IMR-90 (cell line): ENCODE results near the gene HMGB3. TPM values are rescaled to one million over a fixed set of nuclear protein-coding genes. Genes with fewer than 3 reads are reported as not detected.

Experiments
- ATAC-seq: fragments of 200-7000 bp; cut with Tn5 transposase; 2 replicates; pipeline ENCODE4 v1.9.1; 2020; ENCODE audit warnings: low read depth, mild to moderate bottlenecking, moderate library complexity
- BruUV-seq: library from RNA; stranded (reverse); fragments of 400-500 nt; replicated peaks from 2 replicates; lab custom pipeline; 2021; lab: Mats Ljungman, UMichigan
- CTCF ChIA-PET: fragments of 300-600 bp; formaldehyde crosslinking; extraction: SDS; loops from one replicate; lab custom pipeline; 2021; ENCODE audit warnings: antibody characterized with exemption; lab: Yijun Ruan, JAX
- POLR2A ChIA-PET: fragments of 300-600 bp; sonication (Branson Sonifier 250); formaldehyde crosslinking; loops from one replicate; lab custom pipeline; 2022; ENCODE audit warnings: antibody characterized with exemption; ENCODE audit not compliant: unreplicated experiment; lab: Charles Lee
- DNase-seq: peaks from one replicate; pipeline ENCODE4 v3.0.0; 2013
- H2AFZ ChIP-seq: replicated peaks from 2 replicates; pipeline ENCODE3; 2013; ENCODE audit warnings: low read length, mild to moderate bottlenecking; ENCODE audit not compliant: poor library complexity
- H2AK5ac ChIP-seq: 2 replicates; pipeline ENCODE4 v1.6.1; 2013; ENCODE audit warnings: low read depth, low read length, inconsistent platforms
- H2AK9ac ChIP-seq: replicated peaks from 2 replicates; pipeline ENCODE3; 2013; ENCODE audit warnings: mild to moderate bottlenecking, low read depth, low read length, moderate library complexity; ENCODE audit not compliant: poor library complexity
- H2BK120ac ChIP-seq: 2 replicates; pipeline ENCODE4 v1.6.1; 2013; ENCODE audit warnings: low read depth, low read length, inconsistent platforms
- H2BK15ac ChIP-seq: 3 replicates; pipeline ENCODE4 v1.6.1; 2013; ENCODE audit warnings: low read depth, low read length, inconsistent platforms
- H2BK20ac ChIP-seq: 2 replicates; pipeline ENCODE4 v1.6.1; 2013; ENCODE audit warnings: low read depth, mild to moderate bottlenecking, inconsistent platforms, low read length, moderate library complexity
- H2BK5ac ChIP-seq: 2 replicates; pipeline ENCODE4 v1.6.1; 2013; ENCODE audit warnings: mild to moderate bottlenecking, low read depth, low read length, inconsistent platforms; ENCODE audit not compliant: poor library complexity, severe bottlenecking
- H3K14ac ChIP-seq: replicated peaks from 2 replicates; pipeline ENCODE4 v1.6.1; 2013; ENCODE audit warnings: low read depth, low read length, inconsistent platforms
- H3K18ac ChIP-seq: 2 replicates; pipeline ENCODE4 v1.6.1; 2013; ENCODE audit warnings: low read depth, low read length, control low read depth
- H3K23ac ChIP-seq: 2 replicates; pipeline ENCODE4 v1.6.1; 2013; ENCODE audit warnings: low read depth, low read length, inconsistent platforms
- H3K27ac ChIP-seq: 2 replicates; pipeline ENCODE4 v1.5.1; 2013; ENCODE audit warnings: mild to moderate bottlenecking, control low read depth, low read length; ENCODE audit not compliant: insufficient read depth
- H3K27me3 ChIP-seq: 2 replicates; pipeline ENCODE4 v1.6.1; 2013; ENCODE audit warnings: low read length; ENCODE audit not compliant: control insufficient read depth, insufficient read depth
- H3K36me3 ChIP-seq: 2 replicates; pipeline ENCODE4 v1.6.1; 2013; ENCODE audit warnings: low read length, mixed read lengths; ENCODE audit not compliant: control insufficient read depth, insufficient read depth
- H3K4ac ChIP-seq: 2 replicates; pipeline ENCODE4 v1.6.1; 2013; ENCODE audit warnings: low read depth, low read length, inconsistent platforms
- H3K4me1 ChIP-seq: 2 replicates; pipeline ENCODE4 v1.6.1; 2013; ENCODE audit warnings: low read length, mixed read lengths; ENCODE audit not compliant: control insufficient read depth, insufficient read depth
- H3K4me2 ChIP-seq: 2 replicates; pipeline ENCODE4 v1.6.1; 2013; ENCODE audit warnings: low read depth, mild to moderate bottlenecking, control low read depth, low read length, moderate library complexity
- H3K4me3 ChIP-seq: 2 replicates; pipeline ENCODE4 v1.5.1; 2013; ENCODE audit warnings: low read depth, mild to moderate bottlenecking, control low read depth, low read length, moderate library complexity; ENCODE audit not compliant: insufficient read depth
- H3K56ac ChIP-seq: 2 replicates; pipeline ENCODE4 v1.6.1; 2013; ENCODE audit warnings: low read length, inconsistent platforms; ENCODE audit not compliant: insufficient read depth; ENCODE audit errors: extremely low read depth
- H3K79me1 ChIP-seq, 2 experiments: 2 replicates each; pipeline ENCODE4 v1.6.1; 2013; ENCODE audit warnings: low read length in 2 of 2, inconsistent platforms in 1 of 2, low read depth in 1 of 2
- H3K9ac ChIP-seq: 2 replicates; pipeline ENCODE4 v1.6.1; 2013; ENCODE audit warnings: low read depth, low read length, control low read depth
- H3K9me1 ChIP-seq: 2 replicates; pipeline ENCODE4 v1.6.1; 2013; ENCODE audit warnings: low read length, inconsistent platforms; ENCODE audit not compliant: insufficient read depth
- H3K9me3 ChIP-seq: 2 replicates; pipeline ENCODE4 v1.6.1; 2013; ENCODE audit warnings: low read length; ENCODE audit not compliant: control insufficient read depth, insufficient read depth
- H4K20me1 ChIP-seq: 2 replicates; pipeline ENCODE4 v1.6.1; 2013; ENCODE audit warnings: low read length, inconsistent platforms; ENCODE audit not compliant: insufficient read depth
- H4K5ac ChIP-seq: 2 replicates; pipeline ENCODE4 v1.6.1; 2013; ENCODE audit warnings: mild to moderate bottlenecking, low read depth, low read length, control low read depth
- H4K8ac ChIP-seq, 2 experiments: 2 replicates each; pipeline ENCODE4 v1.6.1; 2013; ENCODE audit warnings: low read depth in 2 of 2, low read length in 2 of 2, control low read depth in 1 of 2, inconsistent platforms in 1 of 2
- H4K91ac ChIP-seq: 2 replicates; pipeline ENCODE4 v1.6.1; 2013; ENCODE audit warnings: low read depth, low read length, inconsistent platforms; ENCODE audit not compliant: insufficient read depth
- BHLHE40 ChIP-seq: fragments of 150-350 bp; IDR thresholded peaks from 2 replicates; pipeline ENCODE4 v1.6.1; 2016; ENCODE audit warnings: mild to moderate bottlenecking, low read depth, low read length
- CEBPB ChIP-seq: IDR thresholded peaks from 2 replicates; pipeline ENCODE4 v1.6.1; 2012; ENCODE audit warnings: low read depth, low read length, improper control_type of control experiment
- CHD1 ChIP-seq: IDR thresholded peaks from 2 replicates; pipeline ENCODE4 v1.6.1; 2012; ENCODE audit warnings: low read depth, low read length, improper control_type of control experiment
- ELK1 ChIP-seq: fragments of 150-350 bp; IDR thresholded peaks from 2 replicates; pipeline ENCODE4 v1.6.1; 2016; ENCODE audit warnings: low read depth, mild to moderate bottlenecking, low read length, moderate library complexity, borderline replicate concordance
- FOS ChIP-seq: fragments of 150-350 bp; IDR thresholded peaks from 2 replicates; pipeline ENCODE4 v1.6.1; 2016; ENCODE audit warnings: low read depth, low read length
- MAFK ChIP-seq: IDR thresholded peaks from 2 replicates; pipeline ENCODE4 v1.6.1; 2012; ENCODE audit warnings: low read depth, low read length, improper control_type of control experiment
- MAZ ChIP-seq: IDR thresholded peaks from 2 replicates; pipeline ENCODE4 v1.6.1; 2012; ENCODE audit warnings: low read depth, mild to moderate bottlenecking, low read length, improper control_type of control experiment, moderate library complexity, borderline replicate concordance
- MXI1 ChIP-seq: IDR thresholded peaks from 2 replicates; pipeline ENCODE4 v1.6.1; 2012; ENCODE audit warnings: low read depth, mild to moderate bottlenecking, low read length, moderate library complexity, borderline replicate concordance
- NFE2L2 ChIP-seq: fragments of 150-350 bp; IDR thresholded peaks from 2 replicates; pipeline ENCODE4 v1.6.1; 2016; ENCODE audit warnings: low read depth, mild to moderate bottlenecking, low read length
- POLR2A ChIP-seq: IDR thresholded peaks from 2 replicates; pipeline ENCODE4 v1.6.1; 2012; ENCODE audit warnings: mild to moderate bottlenecking, low read depth, low read length
- RAD21 ChIP-seq: IDR thresholded peaks from 2 replicates; pipeline ENCODE4 v1.6.1; 2012; ENCODE audit warnings: low read length, improper control_type of control experiment
- RCOR1 ChIP-seq: IDR thresholded peaks from 2 replicates; pipeline ENCODE4 v1.6.1; 2012; ENCODE audit warnings: mild to moderate bottlenecking, low read length, improper control_type of control experiment; ENCODE audit not compliant: insufficient replicate concordance
- RFX5 ChIP-seq: IDR thresholded peaks from 2 replicates; pipeline ENCODE4 v1.8.0; 2012; ENCODE audit warnings: low read depth, mild to moderate bottlenecking, low read length, moderate library complexity
- SMC3 ChIP-seq: fragments of 150-350 bp; IDR thresholded peaks from 2 replicates; pipeline ENCODE4 v1.6.1; 2016; ENCODE audit warnings: low read depth, mild to moderate bottlenecking, antibody characterized with exemption, low read length, moderate library complexity
- WGBS, 2 experiments: methylation state at CpG; one replicate each; pipeline versions ENCODE4 v1.1.5 to v1.1.7; 2013; ENCODE audit warnings: missing lambda C conversion rate in 2 of 2; ENCODE audit not compliant: insufficient read length in 1 of 2; ENCODE audit errors: extremely low coverage in 2 of 2; 5-methylcytosine and 5-hydroxymethylcytosine counted together
- dilution Hi-C: fragments of 300-500 bp; cut with HindIII; formaldehyde crosslinking; loops from one replicate; pipeline ENCODE4 v1.14.3; 2018; ENCODE audit warnings: low sequenced_read_pairs; ENCODE audit not compliant: unreplicated experiment
- in situ Hi-C: fragments of 300-500 bp; cut with MboI; formaldehyde crosslinking; loops from 3 replicates; pipeline ENCODE4 v1.14.3; 2019; ENCODE audit warnings: low sequenced_read_pairs, inconsistent platforms, mixed read lengths
- intact Hi-C: fragments of 100-400 bp; cut with micrococcal nuclease; formaldehyde crosslinking; loops from 2 replicates; pipeline ENCODE4 v1.10.0; 2022
- polyA plus RNA-seq, 3 experiments: library from polyadenylated mRNA; depleted of rRNA; stranded (reverse); fragments of >200 nt; gene quantifications; 2 replicates each; pipeline ENCODE4 v1.2.3, GENCODE V29; 2012; ENCODE audit warnings: low replicate concordance in 1 of 3
- total RNA-seq: library from RNA; depleted of rRNA; stranded (reverse); fragments of >200 nt; gene quantifications from 2 replicates; pipeline ENCODE4 v1.2.3, GENCODE V29; 2012
- TF ChIP-seq, protein P1 (sequence below): fragments of 150-350 bp; IDR thresholded peaks from 2 replicates; pipeline ENCODE4 v1.6.1; 2017; ENCODE audit warnings: mild to moderate bottlenecking, antibody characterized with exemption, low read length, low read depth
- TF ChIP-seq, protein P2 (sequence below): conservative IDR thresholded peaks from 2 replicates; pipeline ENCODE4 v1.5.1; 2012; ENCODE audit warnings: mild to moderate bottlenecking, low read depth, low read length, improper control_type of control experiment

HMGB3 gene
- total and polyA plus RNA-seq, 2 of the 4 experiments (the other 2 are of a cell fraction), result 14.7 to 21.3 TPM

- Histone ChIP-seq H2BK5ac (no peak overlapping the region), H3K9ac (no peak overlapping the region), H4K5ac (no peak overlapping the region), H2BK15ac (no peak overlapping the region), H3K4ac (no peak overlapping the region), H3K4me1 (no peaks in the 10 kb centered on the region), H4K91ac (no peak overlapping the region), H3K9me3 (peaks cover 2% of the 10 kb centered on the region), H3K36me3 (no peaks in the 10 kb centered on the region), H2AFZ (no peak overlapping the region), H4K20me1 (no peaks in the 10 kb centered on the region), H2BK120ac (no peak overlapping the region), H3K27me3 (no peaks in the 10 kb centered on the region; the same call in none of the 2 replicates), H2BK20ac (no peak overlapping the region), H2AK5ac (no peak overlapping the region), H3K4me3 (no peak overlapping the region), H3K23ac (no peak overlapping the region), H3K18ac (no peak overlapping the region), H3K9me1 (no peaks in the 10 kb centered on the region), H3K4me2 (no peak overlapping the region), H3K14ac (no peak overlapping the region), H3K79me1 (no peaks in the 10 kb centered on the region), H3K27ac (no peak overlapping the region), H3K56ac (no peak overlapping the region), H2AK9ac (no peak overlapping the region), H4K8ac (no peak overlapping the region; a peak in 1 of 4 replicates)
- DNase-seq (no peak), ATAC-seq (peak; percentile 18; the same call in 1 of the 2 replicates)
- ChIA-PET CTCF (interaction anchor here (0.7 kb wide), 1 partner anchor 146 kb away, joined by 3 read pairs; no protein-coding TSS in a partner anchor), POLR2A (no interaction called here)
- dilution Hi-C loops, result no loop called here
- intact Hi-C loops, result no loop called here
- WGBS, 2 experiments, result no CpG with 5 or more reads among the region's 6 CpGs
- TF ChIP-seq NFE2L2, result no peak
- no peak for TF ChIP-seq RAD21
- TF ChIP-seq MXI1, result no peak
- no peak for TF ChIP-seq SMC3
- no peak for TF ChIP-seq CHD1
- no peak for TF ChIP-seq CEBPB
- TF ChIP-seq, protein P1, sequence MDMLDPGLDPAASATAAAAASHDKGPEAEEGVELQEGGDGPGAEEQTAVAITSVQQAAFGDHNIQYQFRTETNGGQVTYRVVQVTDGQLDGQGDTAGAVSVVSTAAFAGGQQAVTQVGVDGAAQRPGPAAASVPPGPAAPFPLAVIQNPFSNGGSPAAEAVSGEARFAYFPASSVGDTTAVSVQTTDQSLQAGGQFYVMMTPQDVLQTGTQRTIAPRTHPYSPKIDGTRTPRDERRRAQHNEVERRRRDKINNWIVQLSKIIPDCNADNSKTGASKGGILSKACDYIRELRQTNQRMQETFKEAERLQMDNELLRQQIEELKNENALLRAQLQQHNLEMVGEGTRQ, result no peak
- no peak for TF ChIP-seq RFX5
- no peak for TF ChIP-seq BHLHE40
- TF ChIP-seq POLR2A, result no peak
- no peak for TF ChIP-seq FOS
- TF ChIP-seq, protein P2, sequence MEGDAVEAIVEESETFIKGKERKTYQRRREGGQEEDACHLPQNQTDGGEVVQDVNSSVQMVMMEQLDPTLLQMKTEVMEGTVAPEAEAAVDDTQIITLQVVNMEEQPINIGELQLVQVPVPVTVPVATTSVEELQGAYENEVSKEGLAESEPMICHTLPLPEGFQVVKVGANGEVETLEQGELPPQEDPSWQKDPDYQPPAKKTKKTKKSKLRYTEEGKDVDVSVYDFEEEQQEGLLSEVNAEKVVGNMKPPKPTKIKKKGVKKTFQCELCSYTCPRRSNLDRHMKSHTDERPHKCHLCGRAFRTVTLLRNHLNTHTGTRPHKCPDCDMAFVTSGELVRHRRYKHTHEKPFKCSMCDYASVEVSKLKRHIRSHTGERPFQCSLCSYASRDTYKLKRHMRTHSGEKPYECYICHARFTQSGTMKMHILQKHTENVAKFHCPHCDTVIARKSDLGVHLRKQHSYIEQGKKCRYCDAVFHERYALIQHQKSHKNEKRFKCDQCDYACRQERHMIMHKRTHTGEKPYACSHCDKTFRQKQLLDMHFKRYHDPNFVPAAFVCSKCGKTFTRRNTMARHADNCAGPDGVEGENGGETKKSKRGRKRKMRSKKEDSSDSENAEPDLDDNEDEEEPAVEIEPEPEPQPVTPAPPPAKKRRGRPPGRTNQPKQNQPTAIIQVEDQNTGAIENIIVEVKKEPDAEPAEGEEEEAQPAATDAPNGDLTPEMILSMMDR, result no peak
- TF ChIP-seq RCOR1, result no peak
- TF ChIP-seq MAZ, result no peak
- no peak for TF ChIP-seq ELK1
- no peak for TF ChIP-seq MAFK
- BruUV-seq, result no TSS peak
- in situ Hi-C loops, result no loop called here
These were observed 46.6 kb upstream of the HMGB3 start for GRCh38 chrX:150936556-150936955.
